DOHH2 (cell line): ENCODE data around the gene DIS3.
"Not testable (repeated sequence)": the region's sequence is repeated elsewhere in the genome, so short reads cannot be mapped to it uniquely, and the experiment has no call there.

Experiments
- EZH2phosphoT487 ChIP-seq: fragments of 200-600 bp; sonication (generic); IDR thresholded peaks from 2 replicates; pipeline ENCODE4 v1.6.1; 2017; ENCODE audit warnings: borderline replicate concordance, mild to moderate bottlenecking, antibody characterized with exemption, low read length, moderate library complexity, mixed read lengths
- TF ChIP-seq, protein P1 (sequence below): fragments of 200-600 bp; sonication (generic); IDR thresholded peaks from one replicate; pipeline ENCODE4 v1.5.1; 2014; ENCODE audit warnings: antibody characterized with exemption, mild to moderate bottlenecking, low read depth, low read length; ENCODE audit not compliant: poor library complexity, severe bottlenecking

DNA sequence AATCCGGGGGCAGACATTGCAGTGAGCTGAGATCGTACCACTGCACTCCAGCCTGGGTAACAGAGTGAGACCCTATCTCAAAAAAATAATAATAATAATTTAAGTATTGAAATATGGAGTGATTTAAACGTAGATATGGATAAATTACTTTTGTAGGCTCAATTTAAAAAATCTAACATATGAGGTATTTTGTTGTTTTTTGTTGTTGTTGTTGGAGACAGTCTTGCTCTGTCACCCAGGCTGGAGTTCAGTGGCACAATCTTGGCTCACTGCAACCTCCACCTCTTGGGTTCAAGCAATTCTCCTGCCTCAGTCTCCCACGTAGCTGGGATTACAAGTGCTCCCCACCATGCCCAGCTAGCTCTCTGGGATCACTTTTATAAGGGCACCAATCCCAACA, 3.0 kb upstream of the DIS3 start:
- TF ChIP-seq, protein P1, sequence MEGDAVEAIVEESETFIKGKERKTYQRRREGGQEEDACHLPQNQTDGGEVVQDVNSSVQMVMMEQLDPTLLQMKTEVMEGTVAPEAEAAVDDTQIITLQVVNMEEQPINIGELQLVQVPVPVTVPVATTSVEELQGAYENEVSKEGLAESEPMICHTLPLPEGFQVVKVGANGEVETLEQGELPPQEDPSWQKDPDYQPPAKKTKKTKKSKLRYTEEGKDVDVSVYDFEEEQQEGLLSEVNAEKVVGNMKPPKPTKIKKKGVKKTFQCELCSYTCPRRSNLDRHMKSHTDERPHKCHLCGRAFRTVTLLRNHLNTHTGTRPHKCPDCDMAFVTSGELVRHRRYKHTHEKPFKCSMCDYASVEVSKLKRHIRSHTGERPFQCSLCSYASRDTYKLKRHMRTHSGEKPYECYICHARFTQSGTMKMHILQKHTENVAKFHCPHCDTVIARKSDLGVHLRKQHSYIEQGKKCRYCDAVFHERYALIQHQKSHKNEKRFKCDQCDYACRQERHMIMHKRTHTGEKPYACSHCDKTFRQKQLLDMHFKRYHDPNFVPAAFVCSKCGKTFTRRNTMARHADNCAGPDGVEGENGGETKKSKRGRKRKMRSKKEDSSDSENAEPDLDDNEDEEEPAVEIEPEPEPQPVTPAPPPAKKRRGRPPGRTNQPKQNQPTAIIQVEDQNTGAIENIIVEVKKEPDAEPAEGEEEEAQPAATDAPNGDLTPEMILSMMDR, result not testable (repeated sequence)
- TF ChIP-seq EZH2phosphoT487, result not testable (repeated sequence)
